GM18519 (cell line): Measurements from ENCODE around the gene CLIC3.

Experiments
- ATAC-seq: cut with Tn5 transposase; IDR thresholded peaks from one replicate; pipeline ENCODE4 v1.9.1; 2021; ENCODE audit warnings: mild to moderate bottlenecking, moderate library complexity; ENCODE audit not compliant: unreplicated experiment, low FRiP score

CLIC3 gene

DNA sequence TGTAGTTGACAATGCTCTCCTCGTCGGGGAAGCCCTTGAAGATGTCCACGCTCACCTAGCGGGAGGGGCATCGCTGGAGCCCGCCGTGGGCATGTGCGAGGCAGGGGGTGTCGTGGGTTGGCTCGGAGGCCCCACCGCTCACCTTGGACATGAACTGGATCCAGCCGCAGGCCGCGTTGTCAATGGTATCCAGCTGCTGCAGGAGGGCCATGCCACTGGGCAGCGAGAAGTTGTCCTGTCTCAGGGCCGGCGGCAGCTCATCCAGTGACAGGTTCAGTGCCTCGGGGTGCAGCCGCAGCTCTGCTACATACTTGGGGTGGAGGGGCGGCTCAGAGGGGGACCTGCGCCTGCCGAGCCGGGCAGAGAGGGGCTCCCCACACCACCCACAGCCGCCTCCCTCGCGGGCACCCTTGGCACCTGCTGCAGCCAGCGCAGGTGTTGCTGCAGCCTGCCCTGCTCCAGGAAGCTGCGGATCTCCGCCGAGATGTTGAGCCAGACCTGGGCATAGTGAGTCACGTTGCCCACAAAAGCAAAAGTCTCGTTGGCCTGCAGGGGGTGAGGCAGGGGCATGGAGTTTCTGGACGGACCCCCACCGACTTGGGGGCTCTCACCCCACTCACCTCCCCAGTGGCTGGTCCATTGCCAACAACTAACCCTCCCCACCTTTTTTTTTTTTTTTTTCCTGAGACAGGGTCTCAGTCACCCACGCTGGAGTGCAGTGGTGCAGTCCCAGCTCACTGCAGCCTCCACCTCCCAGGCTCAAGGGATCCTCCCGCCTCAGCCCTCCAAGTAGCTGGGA is 22.6 kb upstream of the CLIC3 start:
- ATAC-seq, result no peak

DNA sequence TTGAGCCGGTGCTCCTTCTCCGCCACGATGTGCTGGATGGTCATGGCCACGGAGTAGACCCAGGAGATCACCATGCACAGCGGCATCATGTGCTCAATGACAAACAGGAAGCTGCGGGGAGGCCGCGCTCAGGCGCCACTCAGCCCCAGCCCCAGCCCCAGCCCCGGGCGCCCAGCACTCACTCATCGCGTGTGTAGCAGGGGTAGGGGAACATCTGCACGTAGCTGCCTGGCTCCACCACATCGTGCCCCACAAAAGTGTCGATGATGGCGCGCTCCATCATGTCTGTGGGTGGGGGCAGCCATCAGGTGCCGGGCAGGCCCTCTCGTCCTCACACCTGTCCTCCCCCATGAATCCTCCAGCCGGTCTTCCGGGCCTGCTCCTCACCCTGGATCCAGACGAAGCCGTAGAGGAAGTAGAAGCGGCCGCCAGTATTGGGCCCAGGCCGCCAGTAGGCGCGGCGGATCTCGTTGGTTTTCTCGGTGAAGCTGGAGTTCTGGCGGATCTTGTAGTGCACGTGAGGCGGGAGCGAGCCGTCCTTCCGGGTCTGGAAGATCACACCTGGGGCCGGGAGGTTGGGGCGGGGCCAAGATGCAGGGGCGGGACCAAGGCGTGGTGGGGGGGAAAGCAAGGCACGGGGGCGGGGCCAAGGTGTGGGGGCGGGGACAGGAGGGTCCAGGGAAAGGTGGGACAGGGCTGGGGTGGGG is 21.6 kb upstream of the CLIC3 start:
- ATAC-seq, result no peak

GRCh38 chr9:137017071-137017470 is 20.7 kb upstream of the CLIC3 start:
- no peak for ATAC-seq

- ATAC-seq, result no peak
These were observed 20.1 kb upstream of the CLIC3 start for GRCh38 chr9:137016436-137016835.

- ATAC-seq, result no peak
These were observed 19.6 kb upstream of the CLIC3 start for GRCh38 chr9:137015976-137016375.

DNA sequence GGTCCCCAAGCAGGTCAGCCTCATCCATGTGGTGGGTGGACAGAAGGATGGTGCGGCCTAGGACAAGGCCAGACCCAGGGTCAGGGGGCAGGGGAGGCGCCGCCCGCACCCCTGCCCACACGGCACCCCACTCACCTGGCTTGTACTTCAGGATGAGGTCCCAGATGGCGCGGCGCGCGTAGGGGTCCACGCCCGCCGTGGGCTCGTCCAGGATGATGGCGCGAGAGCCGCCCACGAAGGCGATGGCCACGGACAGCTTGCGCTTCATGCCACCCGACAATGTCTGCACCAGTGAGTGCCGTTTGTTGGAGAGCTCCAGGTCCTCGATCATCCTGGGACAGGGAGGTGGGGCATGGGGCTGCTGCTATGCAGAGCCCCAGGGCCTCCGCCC is 19.2 kb upstream of the CLIC3 start:
- ATAC-seq, result no peak

DNA sequence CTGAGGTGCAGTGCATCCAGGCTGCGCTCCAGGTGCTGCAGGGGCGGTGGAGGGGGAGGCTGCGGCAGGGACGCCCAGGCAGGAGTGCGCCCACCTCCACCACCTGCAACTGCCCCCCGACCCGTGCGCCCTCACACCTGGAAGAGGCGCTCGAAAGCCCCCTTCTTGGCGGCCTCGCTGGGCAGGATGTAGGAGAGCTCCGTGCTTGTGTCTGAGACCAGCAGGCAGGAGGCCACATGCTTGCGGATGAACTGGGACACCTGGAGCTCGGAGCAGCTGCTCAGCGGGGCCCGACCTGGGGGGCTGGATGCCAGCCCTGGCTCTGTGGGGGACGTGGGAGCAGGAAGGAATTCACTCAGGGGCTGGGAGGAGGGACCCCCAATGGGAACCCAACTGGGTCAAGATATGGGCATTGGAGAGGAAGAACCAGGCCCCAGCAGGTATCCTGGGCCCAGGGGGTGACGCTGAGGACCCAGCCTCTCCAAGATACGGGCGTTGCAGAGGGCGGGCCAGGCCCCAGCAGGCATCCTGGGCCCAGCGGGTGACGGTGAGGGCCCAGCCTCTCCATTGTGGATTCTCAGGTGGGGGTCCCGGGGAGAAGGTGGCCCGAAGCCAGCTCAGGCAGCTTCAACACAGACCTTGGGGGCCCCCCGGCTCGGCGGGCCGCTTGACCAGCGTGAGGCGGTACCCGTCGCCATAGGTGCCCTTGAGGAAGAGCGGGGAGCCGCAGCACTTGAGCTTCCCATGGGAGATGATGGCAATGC is 18.6 kb upstream of the CLIC3 start:
- no peak for ATAC-seq

DNA sequence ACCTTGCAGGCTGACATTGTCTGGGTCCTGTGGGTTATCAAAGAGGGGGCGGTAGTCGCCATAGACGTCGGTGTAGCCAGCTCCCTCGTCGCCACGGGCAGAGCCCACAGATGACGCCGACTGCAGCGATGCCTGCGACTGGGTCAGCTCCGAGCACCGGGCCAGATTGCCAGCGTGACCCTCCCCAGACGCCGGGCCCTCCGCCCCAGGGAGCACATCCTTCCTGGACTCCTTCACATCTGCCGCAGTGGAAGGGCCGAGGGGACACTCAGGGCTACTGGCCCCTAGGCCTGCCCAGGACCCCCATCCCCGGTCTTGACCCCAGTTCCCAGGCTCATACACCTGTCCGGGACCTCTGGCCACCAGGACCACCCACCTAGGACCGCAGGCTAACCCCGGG is 17.8 kb upstream of the CLIC3 start:
- no peak for ATAC-seq

GRCh38 chr9:137013571-137013940 is 17.2 kb upstream of the CLIC3 start:
- ATAC-seq, result no peak

GRCh38 chr9:137012694-137013570 is 16.6 kb upstream of the CLIC3 start:
- no peak for ATAC-seq

- no peak for ATAC-seq
These were observed 15.7 kb upstream of the CLIC3 start for GRCh38 chr9:137011907-137012675.

GRCh38 chr9:137011156-137011555 is 14.8 kb upstream of the CLIC3 start:
- no peak for ATAC-seq

DNA sequence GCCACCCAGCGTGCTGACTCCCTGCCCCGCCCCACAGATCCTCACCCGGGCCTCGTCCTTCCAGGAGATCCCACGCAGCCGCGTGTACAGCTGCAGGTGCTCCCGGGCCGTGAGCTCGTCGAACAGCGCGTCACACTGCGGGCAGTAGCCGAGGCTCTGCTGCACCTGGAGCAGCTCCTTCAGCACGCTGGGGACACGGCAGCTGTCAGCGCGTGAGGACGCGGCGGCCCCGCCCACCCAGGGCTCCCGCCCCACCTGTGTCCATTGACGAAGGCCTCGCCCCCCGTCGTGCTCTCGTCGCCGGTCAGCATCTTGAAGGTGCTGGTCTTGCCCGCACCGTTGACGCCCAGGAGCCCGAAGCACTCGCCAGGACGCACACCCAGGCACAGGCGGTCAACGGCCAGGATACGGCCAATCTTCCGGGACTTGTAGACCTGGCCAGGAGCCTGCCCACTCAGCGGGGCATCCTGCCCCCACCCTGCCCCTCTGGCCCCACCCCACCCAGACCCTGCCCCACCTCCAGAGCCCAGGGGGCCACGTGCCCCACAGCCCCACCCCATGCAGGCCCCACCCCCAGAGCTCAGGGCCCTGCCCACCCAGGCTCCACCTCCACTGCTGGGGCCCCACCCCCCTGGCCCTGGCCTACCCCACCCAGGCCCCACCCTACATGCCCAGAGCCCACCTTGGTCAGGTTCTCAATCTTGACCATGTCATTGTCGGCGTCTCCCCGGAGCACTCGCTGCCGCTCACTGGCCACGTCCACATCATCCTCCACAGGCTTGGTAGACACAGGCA is 13.8 kb upstream of the CLIC3 start:
- no peak for ATAC-seq

GRCh38 chr9:137009217-137009616 is 12.8 kb upstream of the CLIC3 start:
- ATAC-seq, result no peak

GRCh38 chr9:137008312-137008711 is 11.9 kb upstream of the CLIC3 start:
- ATAC-seq, result no peak

- ATAC-seq, result no peak
These were observed 11.5 kb upstream of the CLIC3 start for GRCh38 chr9:137007816-137008270.

- ATAC-seq, result no peak
These were observed 10.9 kb upstream of the CLIC3 start for GRCh38 chr9:137007108-137007815.
